ENCODE results near the gene NAA25. TPM values are rescaled to one million over a fixed set of nuclear protein-coding genes. Genes with fewer than 3 reads are reported as not detected.

NAA25 gene
- total and polyA plus RNA-seq, 2 of the 4 experiments (the other 2 are of a cell fraction), result 10.3 to 25.5 TPM

GRCh38 chr12:112012775-112013600 is 95.6 kb downstream of the NAA25 start, which contains the start of the genes ERP29 and TMEM116 (continued):
- TF ChIP-seq CTCF (conservative IDR thresholded peaks at IDR 0.05; ENCODE audit: low read depth, low read length) (peak; percentile 60), CHD1 (IDR thresholded peaks at IDR 0.05; ENCODE audit: low read depth, low read length) (no peak)

- H3K14ac ChIP-seq (replicated peaks; ENCODE audit: low read depth, low read length), result no peak overlapping the region
- TF ChIP-seq CHD1 (IDR thresholded peaks at IDR 0.05; ENCODE audit: low read depth, low read length) (no peak), CTCF (conservative IDR thresholded peaks at IDR 0.05; ENCODE audit: low read depth, low read length) (no peak), MAZ (IDR thresholded peaks at IDR 0.05; ENCODE audit: borderline replicate concordance, low read depth, low read length) (no peak), RFX5 (IDR thresholded peaks at IDR 0.05; ENCODE audit: low read depth, low read length) (no peak), MXI1 (IDR thresholded peaks at IDR 0.05; ENCODE audit: borderline replicate concordance, low read depth, low read length) (no peak), SMC3 (IDR thresholded peaks at IDR 0.05; ENCODE audit: low read depth, low read length) (no peak), CEBPB (IDR thresholded peaks at IDR 0.05; ENCODE audit: low read depth, low read length) (no peak), RAD21 (IDR thresholded peaks at IDR 0.05; ENCODE audit: low read length) (no peak), MAFK (IDR thresholded peaks at IDR 0.05; ENCODE audit: low read depth, low read length) (no peak), BHLHE40 (IDR thresholded peaks at IDR 0.05; ENCODE audit: low read depth, low read length) (no peak), POLR2A (IDR thresholded peaks at IDR 0.05; ENCODE audit: low read depth, low read length) (no peak)
- H2BK15ac ChIP-seq (ENCODE audit: low read depth, low read length), result no peak overlapping the region
- H3K4me1 ChIP-seq (ENCODE audit: control insufficient read depth, insufficient read depth, low read length), result peaks cover 1% of the 10 kb centered on the region; the same call in 1 of the 2 replicates
- no peak overlapping the region for H3K4me3 ChIP-seq (ENCODE audit: insufficient read depth, low read depth, low read length)
- H2BK120ac ChIP-seq (ENCODE audit: low read depth, low read length), result no peak overlapping the region
- H4K8ac ChIP-seq (ENCODE audit: low read depth in 2 of 2, low read length in 2 of 2), result 0 out of 4 replicates have a peak overlapping the region, but pooled peaks of 1 of the 2 experiments have one; percentile 32
- dilution Hi-C loops (cut with HindIII; ENCODE audit: low sequenced_read_pairs, unreplicated experiment) (no loop called here), in situ Hi-C loops (cut with MboI; ENCODE audit: low sequenced_read_pairs) (no loop called here), intact Hi-C loops (cut with micrococcal nuclease) (no loop called here)
- H3K4me2 ChIP-seq (ENCODE audit: low read depth, low read length), result peak overlapping the region; percentile 83
- H3K9ac ChIP-seq (ENCODE audit: low read depth, low read length), result no peak overlapping the region
- H3K27me3 ChIP-seq (ENCODE audit: control insufficient read depth, insufficient read depth, low read length), result no peaks in the 10 kb centered on the region
- H3K56ac ChIP-seq (ENCODE audit: extremely low read depth, insufficient read depth, low read length), result no peak overlapping the region
- no peak overlapping the region for H2AK5ac ChIP-seq (ENCODE audit: low read depth, low read length)
- 85% methylated on average over 5 of the region's 8 CpGs; no CpG with 5 or more reads in 1 of the 2 experiments for WGBS, 2 experiments (ENCODE audit: extremely low coverage in 2 of 2, insufficient read length in 1 of 2)
- no peak overlapping the region for H2AFZ ChIP-seq (replicated peaks; ENCODE audit: low read length, poor library complexity)
- no peak overlapping the region for H3K4ac ChIP-seq (ENCODE audit: low read depth, low read length)
- ChIA-PET POLR2A (ENCODE audit: unreplicated experiment) (no interaction called here), CTCF (no interaction called here)
- H4K5ac ChIP-seq (ENCODE audit: low read depth, low read length), result no peak overlapping the region
- no peaks in the 10 kb centered on the region; the same call in 1 of the 2 replicates for H3K36me3 ChIP-seq (ENCODE audit: control insufficient read depth, insufficient read depth, low read length)
- no peaks in the 10 kb centered on the region for H3K9me3 ChIP-seq (ENCODE audit: control insufficient read depth, insufficient read depth, low read length)
- no peak for ATAC-seq (ENCODE audit: low read depth)
- no peak overlapping the region for H2AK9ac ChIP-seq (replicated peaks; ENCODE audit: low read depth, low read length, poor library complexity)
- peaks cover 10% of the 10 kb centered on the region for H3K9me1 ChIP-seq (ENCODE audit: insufficient read depth, low read length)
- peaks cover 7% of the 10 kb centered on the region; the same call in 1 of the 2 replicates for H4K20me1 ChIP-seq (ENCODE audit: insufficient read depth, low read length)
- peaks cover 23 to 49% of the 10 kb centered on the region in 2 experiments for H3K79me1 ChIP-seq (ENCODE audit: low read depth in 1 of 2, low read length in 2 of 2)
- H3K23ac ChIP-seq (ENCODE audit: low read depth, low read length), result no peak overlapping the region
- no TSS peak for BruUV-seq (replicated peaks)
- H2BK5ac ChIP-seq (ENCODE audit: low read depth, low read length, poor library complexity, severe bottlenecking), result no peak overlapping the region
- no peak overlapping the region for H3K18ac ChIP-seq (ENCODE audit: low read depth, low read length)
- no peak overlapping the region for H4K91ac ChIP-seq (ENCODE audit: insufficient read depth, low read depth, low read length)
- H3K27ac ChIP-seq (ENCODE audit: insufficient read depth, low read length), result no peak overlapping the region
- DNase-seq, result no peak
- no peak overlapping the region for H2BK20ac ChIP-seq (ENCODE audit: low read depth, low read length)
These were observed 96.9 kb downstream of the NAA25 start for GRCh38 chr12:112011685-112012084.

Data from IMR-90 (cell line).